Stomach (tissue), 9 donors: ENCODE data around the gene SCN5A. TPM values are rescaled to one million over a fixed set of nuclear protein-coding genes. Genes with fewer than 3 reads are reported as not detected.

Experiments
- DNase-seq, 2 donors: peaks; one replicate each; pipeline versions ENCODE4 v3.0.0 to v3.0.0-alpha.2; 2013 to 2019
- H3K27ac ChIP-seq, 5 donors: fragments of 200-600 bp in 4 of 5; sonication (generic) in 4 of 5; one replicate each; pipeline ENCODE4 v1.5.1; 2013 to 2019; ENCODE audit warnings: mild to moderate bottlenecking in 1 of 5, moderate library complexity in 1 of 5
- H3K27me3 ChIP-seq, 3 donors: fragments of 200-600 bp; sonication (generic); one replicate each; pipeline ENCODE4 v1.5.1; 2017 to 2019; ENCODE audit warnings: mixed run types in 1 of 3
- H3K36me3 ChIP-seq, 4 donors: fragments of 200-600 bp; sonication (generic); 1 replicate in 3 of 4; 2 replicates in 1 of 4; pipeline ENCODE4 v1.5.1; 2016 to 2019
- H3K4me1 ChIP-seq, 4 donors: fragments of 200-600 bp; sonication (generic); one replicate each; pipeline ENCODE4 v1.5.1; 2016 to 2019
- H3K4me3 ChIP-seq, 4 donors: fragments of 200-600 bp; sonication (generic) in 3 of 4; one replicate each; pipeline ENCODE4 v1.5.1; 2016 to 2019; ENCODE audit warnings: mild to moderate bottlenecking in 1 of 4
- H3K9me3 ChIP-seq, 4 donors: fragments of 200-600 bp; sonication (generic); one replicate each; pipeline ENCODE4 v1.5.1; 2016 to 2019
- EP300 ChIP-seq: sonication (generic); formaldehyde crosslinking; IDR thresholded peaks from one replicate; pipeline ENCODE4 v1.6.1; 2017; ENCODE audit warnings: antibody characterized with exemption
- POLR2A ChIP-seq, 4 donors: fragments of 450-650 bp; IDR thresholded peaks; one replicate each; pipeline ENCODE4 v1.6.1; 2016; ENCODE audit warnings: antibody characterized with exemption in 4 of 4, control low read depth in 2 of 4, mild to moderate bottlenecking in 1 of 4, moderate library complexity in 1 of 4
- POLR2AphosphoS5 ChIP-seq, 3 donors: sonication (generic); formaldehyde crosslinking; IDR thresholded peaks; one replicate each; pipeline ENCODE4 v1.6.1; 2016; ENCODE audit warnings: antibody characterized with exemption in 3 of 3
- WGBS, 5 donors: extraction: QIAGEN DNeasy Blood & Tissue Kit in 3 of 5; methylation state at CpG; one replicate each; pipeline versions ENCODE4 v1.1.5 to v1.1.7; 2013 to 2018; 5-methylcytosine and 5-hydroxymethylcytosine counted together
- intact Hi-C: fragments of 100-400 bp; cut with DNase I; formaldehyde crosslinking; loops from one replicate; pipeline ENCODE4 v1.15.1; 2023; ENCODE audit warnings: low total_unique reads
- polyA plus RNA-seq, 3 donors: library from polyadenylated mRNA; stranded (reverse); fragments of 200-250 nt; gene quantifications; one replicate each; pipeline ENCODE4 v1.2.3, GENCODE V29; 2013
- total RNA-seq, 5 donors: library from RNA; depleted of rRNA; stranded (reverse); fragments of >200 nt; gene quantifications; one replicate each; pipeline versions ENCODE4 v1.1.0 to v1.2.3, GENCODE V29; 2014 to 2016
- TF ChIP-seq, protein P1 (sequence below), 7 experiments: fragments of 450-650 bp in 4 of 7; fragments of 200-600 bp in 3 of 7; sonication (generic) in 3 of 7; IDR thresholded peaks; one replicate each; pipeline ENCODE4 v1.5.1; 2016 to 2019; ENCODE audit warnings: antibody characterized with exemption in 7 of 7, control low read depth in 2 of 7, mild to moderate bottlenecking in 1 of 7
- donor health status: healthy with polysubstance abuse.
- donor health status: Bipolar disorder and iron deficiency.
- donor health status: healthy.

Gene SCN5A
- total and polyA plus RNA-seq, 8 donors, result 0.05 to 1.1 (median 0.10) TPM; not detected in 4

DNA sequence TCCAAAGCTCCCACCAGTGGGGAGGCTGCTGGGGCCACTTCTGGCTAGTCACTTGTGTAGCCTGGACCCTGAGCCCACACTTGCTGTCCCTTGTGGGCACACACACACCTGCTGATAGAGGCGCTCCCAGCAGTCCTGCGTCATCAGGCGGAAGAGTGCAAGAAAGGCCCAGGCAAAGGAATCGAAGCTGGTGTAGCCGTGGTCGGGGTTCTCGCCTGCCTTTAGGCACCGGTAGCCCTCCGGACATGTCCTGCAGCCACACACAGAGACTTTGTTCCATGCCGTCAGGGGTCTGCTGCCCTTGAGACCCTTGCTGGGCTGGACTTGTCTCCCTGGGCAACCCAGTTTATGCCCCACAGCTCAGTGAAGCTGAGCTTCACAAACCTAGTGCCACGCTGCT lies 42.9 kb downstream of the SCN5A start:
- no peak overlapping the region for H3K4me3 ChIP-seq
- no peak overlapping the region for H3K27ac ChIP-seq
- H3K27me3 ChIP-seq, result no peaks in the 10 kb centered on the region
- no peaks in the 10 kb centered on the region for H3K36me3 ChIP-seq
- WGBS, 5 donors, result 84 to 97% (median 90%) methylated on average over 10 to 11 of the region's 11 CpGs
- H3K4me1 ChIP-seq, result no peaks in the 10 kb centered on the region
- no peaks in the 10 kb centered on the region for H3K9me3 ChIP-seq
- DNase-seq, result no peak
- intact Hi-C loops, result no loop called here
- TF ChIP-seq POLR2AphosphoS5 (IDR thresholded peaks at IDR 0.05) (no peak), EP300 (no peak), POLR2A (IDR thresholded peaks at IDR 0.05) (no peak)
- TF ChIP-seq, protein P1, sequence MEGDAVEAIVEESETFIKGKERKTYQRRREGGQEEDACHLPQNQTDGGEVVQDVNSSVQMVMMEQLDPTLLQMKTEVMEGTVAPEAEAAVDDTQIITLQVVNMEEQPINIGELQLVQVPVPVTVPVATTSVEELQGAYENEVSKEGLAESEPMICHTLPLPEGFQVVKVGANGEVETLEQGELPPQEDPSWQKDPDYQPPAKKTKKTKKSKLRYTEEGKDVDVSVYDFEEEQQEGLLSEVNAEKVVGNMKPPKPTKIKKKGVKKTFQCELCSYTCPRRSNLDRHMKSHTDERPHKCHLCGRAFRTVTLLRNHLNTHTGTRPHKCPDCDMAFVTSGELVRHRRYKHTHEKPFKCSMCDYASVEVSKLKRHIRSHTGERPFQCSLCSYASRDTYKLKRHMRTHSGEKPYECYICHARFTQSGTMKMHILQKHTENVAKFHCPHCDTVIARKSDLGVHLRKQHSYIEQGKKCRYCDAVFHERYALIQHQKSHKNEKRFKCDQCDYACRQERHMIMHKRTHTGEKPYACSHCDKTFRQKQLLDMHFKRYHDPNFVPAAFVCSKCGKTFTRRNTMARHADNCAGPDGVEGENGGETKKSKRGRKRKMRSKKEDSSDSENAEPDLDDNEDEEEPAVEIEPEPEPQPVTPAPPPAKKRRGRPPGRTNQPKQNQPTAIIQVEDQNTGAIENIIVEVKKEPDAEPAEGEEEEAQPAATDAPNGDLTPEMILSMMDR (IDR thresholded peaks at IDR 0.05), result no peak

- no peaks in the 10 kb centered on the region for H3K36me3 ChIP-seq
- TF ChIP-seq EP300 (no peak), POLR2AphosphoS5 (IDR thresholded peaks at IDR 0.05) (no peak), POLR2A (IDR thresholded peaks at IDR 0.05) (no peak)
- TF ChIP-seq, protein P1 (IDR thresholded peaks at IDR 0.05), result no peak
- WGBS, 5 donors, result 91 to 96% (median 94%) methylated on average over 7 of the region's 7 CpGs
- intact Hi-C loops, result no loop called here
- H3K4me1 ChIP-seq, result no peaks in the 10 kb centered on the region
- H3K4me3 ChIP-seq, result no peak overlapping the region
- H3K27ac ChIP-seq, result no peak overlapping the region
- no peak for DNase-seq
- H3K27me3 ChIP-seq, result no peaks in the 10 kb centered on the region
- H3K9me3 ChIP-seq, result no peaks in the 10 kb centered on the region
Measured at GRCh38 chr3:38605981-38606380, 43.5 kb downstream of the SCN5A start.

- DNase-seq, result no peak
Measured at GRCh38 chr3:38604246-38604645, 45.2 kb downstream of the SCN5A start.

DNA sequence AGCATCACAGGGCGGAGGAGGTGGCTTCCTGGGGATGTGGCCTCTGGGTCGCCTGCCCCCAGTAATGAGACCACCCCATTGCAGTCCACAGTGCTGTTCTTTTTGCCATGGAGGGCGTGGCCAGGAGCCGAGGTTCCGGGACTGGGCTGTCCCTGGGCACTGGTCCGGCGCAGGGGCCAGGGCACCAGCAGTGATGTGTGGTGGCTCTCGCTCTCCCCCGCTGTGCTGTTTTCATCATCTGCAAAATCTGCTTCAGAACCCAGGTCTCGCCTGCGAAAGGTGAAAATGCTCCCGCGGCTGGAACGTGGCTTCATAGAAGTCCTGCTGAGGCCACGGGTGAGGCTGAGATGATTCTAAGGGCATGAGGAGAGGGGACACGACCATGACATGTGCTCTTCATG lies 45.8 kb downstream of the SCN5A start:
- intact Hi-C loops, result no loop called here
- WGBS, 5 donors, result 87 to 91% (median 89%) methylated on average over 13 to 16 of the region's 16 CpGs
- Histone ChIP-seq H3K36me3 (no peaks in the 10 kb centered on the region), H3K27me3 (no peaks in the 10 kb centered on the region), H3K27ac (no peak overlapping the region), H3K4me3 (no peak overlapping the region), H3K9me3 (no peaks in the 10 kb centered on the region), H3K4me1 (no peaks in the 10 kb centered on the region)
- TF ChIP-seq POLR2AphosphoS5 (IDR thresholded peaks at IDR 0.05) (no peak), POLR2A (IDR thresholded peaks at IDR 0.05) (no peak), EP300 (no peak)
- TF ChIP-seq, protein P1 (IDR thresholded peaks at IDR 0.05), result no peak
- DNase-seq, result no peak

More at GRCh38 chr3:38604246-38604645, 45.2 kb downstream of the SCN5A start:
- H3K27ac ChIP-seq, result no peak overlapping the region
- H3K9me3 ChIP-seq, result no peaks in the 10 kb centered on the region
- no peaks in the 10 kb centered on the region for H3K4me1 ChIP-seq
- H3K36me3 ChIP-seq, result no peaks in the 10 kb centered on the region
- H3K27me3 ChIP-seq, result no peaks in the 10 kb centered on the region
- TF ChIP-seq POLR2AphosphoS5 (IDR thresholded peaks at IDR 0.05) (no peak), POLR2A (IDR thresholded peaks at IDR 0.05) (no peak), EP300 (no peak)
- TF ChIP-seq, protein P1 (IDR thresholded peaks at IDR 0.05), result no peak
- intact Hi-C loops, result no loop called here
- no peak overlapping the region for H3K4me3 ChIP-seq
- WGBS, 5 donors, result 77 to 94% (median 85%) methylated on average over 6 of the region's 6 CpGs
